ENCODE data around the gene OTULINL. TPM values are rescaled to one million over a fixed set of nuclear protein-coding genes. Genes with fewer than 3 reads are reported as not detected.

The OTULINL gene
- total RNA-seq, 1 donor from 2014 or later, result 3.8 TPM

- DNase-seq (ENCODE audit: low spot score in 2 of 2, unreplicated experiment in 2 of 2), result no peak
- Mint-ChIP-seq H3K36me3 (no peaks in the 10 kb centered on the region), H3K27me3 (ENCODE audit: low read depth) (peaks cover 4% of the 10 kb centered on the region), H3K4me3 (no peak overlapping the region), H3K9me3 (no peaks in the 10 kb centered on the region), H3K4me1 (peaks cover under 1% of the 10 kb centered on the region), H3K27ac (no peak overlapping the region)
- TF ChIP-seq CTCF (IDR thresholded peaks at IDR 0.05; ENCODE audit: unreplicated experiment), result no peak
Observed at GRCh38 chr5:14615365-14615764, 33.8 kb downstream of the OTULINL start.

- Mint-ChIP-seq H3K4me3 (no peak overlapping the region), H3K27ac (no peak overlapping the region), H3K9me3 (peaks cover 15% of the 10 kb centered on the region), H3K36me3 (no peaks in the 10 kb centered on the region), H3K4me1 (no peaks in the 10 kb centered on the region), H3K27me3 (ENCODE audit: low read depth) (peaks cover 12% of the 10 kb centered on the region)
- no peak for TF ChIP-seq CTCF (IDR thresholded peaks at IDR 0.05; ENCODE audit: unreplicated experiment)
- DNase-seq (ENCODE audit: low spot score in 2 of 2, unreplicated experiment in 2 of 2), result no peak
Observed at GRCh38 chr5:14617441-14617840, 35.8 kb downstream of the OTULINL start.

GRCh38 chr5:14627270-14627669, 45.7 kb downstream of the OTULINL start:
- no peak for TF ChIP-seq CTCF (IDR thresholded peaks at IDR 0.05; ENCODE audit: unreplicated experiment)
- H3K4me1 Mint-ChIP-seq, result no peaks in the 10 kb centered on the region
- H3K27me3 Mint-ChIP-seq (ENCODE audit: low read depth), result peaks cover 9% of the 10 kb centered on the region
- no peak for DNase-seq (ENCODE audit: low spot score in 2 of 2, unreplicated experiment in 2 of 2)
- no peak overlapping the region for H3K27ac Mint-ChIP-seq
- H3K4me3 Mint-ChIP-seq, result no peak overlapping the region
- H3K9me3 Mint-ChIP-seq, result peaks cover 1% of the 10 kb centered on the region
- no peaks in the 10 kb centered on the region for H3K36me3 Mint-ChIP-seq

DNA sequence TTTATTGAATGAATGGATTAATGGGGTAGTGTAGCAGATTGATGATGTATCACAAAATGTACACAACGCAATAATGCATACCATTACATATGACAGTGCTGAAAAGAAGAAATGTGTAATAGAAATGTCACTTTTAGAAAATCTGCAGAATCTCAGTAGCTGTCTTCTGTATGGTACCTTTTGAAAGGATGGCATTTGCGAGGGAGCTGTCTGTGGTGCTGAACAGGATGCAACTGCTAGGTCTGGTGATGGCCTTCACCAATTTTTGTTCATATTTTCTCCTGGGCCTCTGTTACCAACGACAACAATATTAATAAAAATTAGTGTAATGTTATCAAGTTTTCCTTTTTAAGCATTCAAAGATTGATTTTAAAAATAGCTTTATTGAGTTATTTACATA, 46.8 kb downstream of the OTULINL start:
- Mint-ChIP-seq H3K36me3 (no peaks in the 10 kb centered on the region), H3K4me3 (no peak overlapping the region), H3K4me1 (no peaks in the 10 kb centered on the region), H3K27ac (no peak overlapping the region), H3K9me3 (no peaks in the 10 kb centered on the region), H3K27me3 (ENCODE audit: low read depth) (peaks cover 10% of the 10 kb centered on the region)
- TF ChIP-seq CTCF (IDR thresholded peaks at IDR 0.05; ENCODE audit: unreplicated experiment), result no peak
- peak; percentile 51 to 82 for DNase-seq (ENCODE audit: low spot score in 2 of 2, unreplicated experiment in 2 of 2)

DNA sequence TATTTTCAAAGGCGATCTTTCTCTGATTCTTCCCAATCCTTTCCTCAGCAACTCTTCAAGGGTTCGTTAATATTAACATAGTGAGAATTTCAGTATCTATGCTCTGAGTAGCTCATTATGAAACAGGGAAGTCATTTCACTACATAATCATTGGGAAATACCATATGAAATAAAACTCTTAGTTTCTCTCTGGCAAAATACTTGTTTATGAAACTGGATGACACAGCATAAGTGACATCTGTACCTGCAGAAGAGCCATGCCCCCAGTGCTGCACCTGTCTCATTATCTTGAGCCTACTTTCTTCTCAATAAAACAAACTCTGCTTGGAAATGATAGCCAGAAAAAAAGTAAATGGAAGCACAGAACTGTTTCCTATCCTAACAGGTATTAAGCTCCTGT, 49.1 kb downstream of the OTULINL start:
- H3K27me3 Mint-ChIP-seq (ENCODE audit: low read depth), result peaks cover 12% of the 10 kb centered on the region
- no peak for TF ChIP-seq CTCF (IDR thresholded peaks at IDR 0.05; ENCODE audit: unreplicated experiment)
- no peaks in the 10 kb centered on the region for H3K9me3 Mint-ChIP-seq
- no peaks in the 10 kb centered on the region for H3K36me3 Mint-ChIP-seq
- H3K4me1 Mint-ChIP-seq, result no peaks in the 10 kb centered on the region
- H3K4me3 Mint-ChIP-seq, result no peak overlapping the region
- no peak overlapping the region for H3K27ac Mint-ChIP-seq
- DNase-seq (ENCODE audit: low spot score in 2 of 2, unreplicated experiment in 2 of 2), result no peak

GRCh38 chr5:14635656-14636055, 54.1 kb downstream of the OTULINL start:
- Mint-ChIP-seq H3K4me1 (no peaks in the 10 kb centered on the region), H3K27me3 (ENCODE audit: low read depth) (peaks cover 34% of the 10 kb centered on the region), H3K9me3 (no peaks in the 10 kb centered on the region), H3K4me3 (no peak overlapping the region), H3K36me3 (no peaks in the 10 kb centered on the region), H3K27ac (no peak overlapping the region)
- no peak for TF ChIP-seq CTCF (IDR thresholded peaks at IDR 0.05; ENCODE audit: unreplicated experiment)
- DNase-seq (ENCODE audit: low spot score in 2 of 2, unreplicated experiment in 2 of 2), result no peak

Measured in mesothelial cell of epicardium (in vitro differentiated cells).